ENCODE measurements around the gene SP6.

The SP6 gene

DNA sequence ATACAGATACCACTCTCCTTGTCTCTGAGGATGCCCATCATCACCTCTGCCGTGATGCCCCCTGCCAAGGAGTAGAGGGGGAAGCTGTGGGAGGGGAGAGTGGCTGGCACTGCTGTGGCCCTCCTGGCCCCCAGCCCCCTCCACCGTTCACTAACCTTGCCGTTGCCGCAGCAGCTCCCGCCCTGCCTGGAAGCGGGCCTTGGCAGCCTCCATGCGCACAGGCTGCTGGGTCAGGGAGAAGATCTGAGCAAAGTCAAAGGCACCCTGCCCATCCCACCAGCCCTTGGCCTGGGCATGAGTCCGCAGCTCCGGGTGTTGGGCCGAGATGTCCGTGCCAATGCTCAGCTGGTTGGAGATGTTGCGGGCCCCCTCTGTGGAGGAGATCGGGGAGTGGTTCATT is 12.3 kb downstream of the SP6 start:
- FAIRE-seq (no peak), DNase-seq (ENCODE audit: insufficient read length, low spot score) (no peak)

DNA sequence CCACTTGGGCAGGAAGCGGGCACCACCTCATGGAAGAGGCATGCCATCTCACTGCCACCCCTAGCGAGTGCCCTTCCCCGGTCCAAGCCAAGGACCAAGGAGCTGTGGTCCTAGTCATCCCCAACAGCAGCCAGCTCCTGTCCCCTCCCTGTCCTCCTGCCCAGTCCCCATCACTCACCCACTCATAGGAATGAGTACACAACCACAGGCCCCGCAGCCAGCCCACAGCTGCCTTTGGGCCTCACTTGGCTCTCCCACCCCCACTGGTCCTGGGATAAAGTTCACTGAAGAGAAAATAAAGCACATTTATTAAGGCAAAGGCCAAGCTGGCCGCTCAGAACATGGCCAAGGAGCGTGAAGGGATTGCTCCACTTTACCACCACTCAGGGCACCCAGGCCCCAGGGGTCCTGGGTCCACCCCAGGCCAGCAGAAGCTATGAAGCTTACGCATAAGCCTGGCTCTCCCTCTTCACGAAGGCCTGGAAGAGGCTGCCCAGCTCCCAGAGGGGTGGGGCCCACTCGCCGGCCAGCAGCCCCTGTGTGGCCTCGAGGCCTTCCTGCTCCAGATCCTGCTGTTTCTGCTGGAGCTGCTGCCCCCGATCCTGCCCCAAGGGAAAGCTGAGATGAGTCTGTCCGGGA is 13.4 kb downstream of the SP6 start:
- no peak for DNase-seq (ENCODE audit: insufficient read length, low spot score)
- no peak for FAIRE-seq

DNA sequence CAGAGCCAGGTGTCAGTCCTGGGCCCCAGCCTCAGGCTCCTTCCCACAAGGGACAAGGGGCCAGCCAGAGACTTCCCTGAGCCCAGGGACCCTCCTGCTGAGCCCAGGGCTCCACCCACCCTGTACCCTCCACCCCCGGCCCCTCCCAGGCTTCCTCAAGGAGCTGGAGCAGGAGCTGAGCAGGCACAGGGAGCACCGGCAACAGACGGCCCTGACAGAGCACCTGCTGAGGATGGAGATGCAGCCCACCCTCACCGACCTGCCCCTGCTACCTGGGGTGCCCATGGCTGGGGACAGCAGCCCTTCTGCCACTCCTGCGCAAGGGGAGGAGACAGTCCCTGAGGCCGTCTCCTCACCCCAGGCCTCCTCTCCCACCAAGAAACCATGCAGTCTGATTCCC is 14.4 kb downstream of the SP6 start:
- FAIRE-seq: no peak

DNA sequence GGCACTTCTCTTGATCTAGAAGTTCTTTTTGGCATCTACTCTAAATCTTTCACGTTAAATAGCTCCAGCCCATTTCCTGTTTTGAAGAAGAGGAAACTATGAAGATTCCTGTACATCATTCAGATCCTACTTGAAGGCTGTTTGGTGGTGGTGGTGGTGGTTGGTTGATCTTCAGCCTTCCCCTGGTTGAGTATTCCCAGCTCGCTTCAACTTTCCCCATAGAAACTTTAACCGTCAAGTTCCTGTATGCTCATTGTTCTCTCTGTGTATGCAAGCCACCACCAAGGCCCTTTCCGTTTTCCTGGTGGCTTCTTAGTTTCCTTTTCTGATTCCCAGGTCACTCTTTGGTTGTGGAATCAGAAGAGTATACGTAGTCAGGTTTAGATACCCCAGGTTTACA is 16.2 kb downstream of the SP6 start:
- no peak for DNase-seq (ENCODE audit: insufficient read length, low spot score)
- FAIRE-seq: no peak

More for the DNA sequence above, 14.4 kb downstream of the SP6 start:
- DNase-seq (ENCODE audit: insufficient read length, low spot score): no peak

DNA sequence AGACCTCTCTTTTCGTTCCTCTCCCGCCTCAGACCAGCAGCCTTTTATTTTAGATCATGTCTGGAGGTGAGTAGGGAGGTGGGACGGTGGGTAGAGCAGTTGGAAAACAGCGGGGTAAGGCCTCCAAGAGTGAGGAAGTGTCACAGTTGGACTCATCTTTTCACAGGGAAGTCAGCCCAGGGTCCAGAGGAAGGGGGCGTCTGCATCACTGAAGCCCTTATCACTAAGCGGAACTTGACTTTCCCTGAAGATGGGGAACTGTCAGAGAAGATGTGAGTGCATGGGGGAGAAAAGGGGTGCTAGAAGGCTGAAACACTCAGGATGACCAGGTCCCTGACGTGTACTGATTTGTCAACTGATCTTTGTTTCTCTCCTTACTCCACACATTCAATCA is 19.0 kb downstream of the SP6 start:
- FAIRE-seq (no peak), DNase-seq (ENCODE audit: insufficient read length, low spot score) (no peak)

DNA sequence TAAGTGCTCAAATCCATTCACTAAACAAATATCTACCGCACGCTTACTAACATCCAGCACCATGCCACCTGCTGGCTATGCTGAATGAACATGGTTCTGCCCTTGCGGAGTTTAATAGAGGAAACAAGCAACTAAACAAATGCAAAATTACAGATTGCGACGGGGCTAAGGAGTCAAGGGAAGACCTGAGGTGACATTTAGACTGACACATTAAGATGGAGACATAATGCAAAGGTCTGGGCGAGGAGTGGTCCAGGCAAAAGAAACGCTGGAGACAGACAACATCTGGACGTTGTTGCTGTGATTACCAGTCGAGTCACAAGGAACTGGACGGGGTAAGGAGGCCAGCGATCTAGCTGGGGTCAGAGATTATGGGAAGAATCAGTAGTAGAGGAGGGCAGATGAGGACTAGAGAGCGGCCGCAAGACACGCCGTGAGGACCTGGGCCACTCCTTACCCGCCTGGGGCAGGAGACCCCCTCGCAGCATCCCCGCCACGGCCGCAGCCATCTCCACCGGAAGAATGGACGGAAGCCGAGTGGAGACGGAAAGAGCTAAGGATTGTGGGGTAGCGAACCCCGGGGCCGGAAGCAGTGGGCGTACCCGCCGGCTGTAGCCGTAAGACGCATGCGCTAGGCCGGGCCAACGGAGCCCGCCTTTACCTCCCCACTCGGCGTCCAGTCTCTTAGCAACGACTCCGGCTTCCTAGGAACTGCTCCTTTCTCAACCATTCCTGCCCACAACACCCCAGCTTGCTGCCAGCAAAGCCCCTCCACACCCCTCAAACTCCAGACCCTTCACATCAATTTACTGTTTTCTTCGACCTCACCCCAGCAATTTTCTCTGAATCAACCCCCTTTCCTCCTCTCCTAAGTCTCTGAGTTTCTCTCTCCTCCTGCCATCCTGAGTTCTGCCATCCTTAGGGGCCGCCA is 19.7 kb downstream of the SP6 start, which contains the start of the genes LRRC46 and MRPL10:
Gene LRRC46 (plus strand): TSS at position 668 of the 931 bp plus-strand sequence. CDS start 320 bp downstream, outside the sequence.
Gene MRPL10 (minus strand): TSS at position 539 of the 931 bp plus-strand sequence. CDS start 30 bp downstream, at position 509.
- DNase-seq (ENCODE audit: insufficient read length, low spot score) (peak; percentile 100), FAIRE-seq (peak; percentile 97)

DNA sequence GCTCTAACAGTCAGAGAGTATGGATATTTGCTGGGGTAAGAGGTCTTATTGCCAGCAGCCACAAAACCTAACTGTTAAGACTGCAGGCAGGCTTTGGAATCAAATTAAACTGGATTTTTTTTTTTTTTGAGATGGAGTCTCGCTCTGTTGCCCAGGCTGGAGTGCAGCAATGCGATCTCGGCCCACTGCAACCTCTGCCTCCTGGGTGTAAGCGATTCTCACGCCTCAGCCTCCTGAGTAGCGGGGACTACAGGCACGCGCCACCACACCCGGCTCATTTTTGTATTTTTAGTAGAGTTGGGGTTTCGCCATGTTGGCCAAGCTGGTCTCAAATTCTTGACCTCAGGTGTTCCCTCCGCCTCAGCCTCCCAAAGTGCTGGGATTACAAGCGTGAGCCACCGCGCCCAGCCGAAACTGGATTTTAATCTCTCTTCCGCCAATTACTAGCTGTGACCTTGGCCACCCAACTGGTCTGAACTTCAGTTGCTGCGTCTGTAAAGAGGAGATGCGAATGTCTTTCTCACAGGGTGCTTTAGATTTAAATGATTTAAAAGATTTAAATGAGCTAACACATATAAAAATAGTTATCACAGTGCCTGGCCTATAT is 20.5 kb downstream of the SP6 start:
- FAIRE-seq (no peak), DNase-seq (ENCODE audit: insufficient read length, low spot score) (no peak)

DNA sequence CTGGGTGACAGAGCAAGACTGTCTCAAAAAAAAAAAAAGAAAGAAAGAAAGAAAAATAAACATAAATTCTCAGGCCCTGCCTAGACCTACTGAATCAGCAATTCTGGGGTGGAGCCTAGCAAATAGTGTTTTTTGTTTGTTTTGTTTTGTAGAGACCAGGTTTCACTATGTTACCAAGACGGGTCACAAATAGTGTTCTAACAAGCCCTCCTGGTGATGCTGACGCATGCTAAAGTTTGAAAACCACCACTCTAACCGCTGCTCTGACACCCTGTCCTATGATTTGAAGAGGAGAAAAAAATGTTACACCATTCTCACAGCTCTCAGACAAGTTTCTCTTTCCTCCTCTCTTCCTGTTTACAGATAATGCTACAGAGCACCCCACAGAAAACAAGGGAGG is 21.1 kb downstream of the SP6 start:
- no peak for DNase-seq (ENCODE audit: insufficient read length, low spot score)
- no peak for FAIRE-seq

DNA sequence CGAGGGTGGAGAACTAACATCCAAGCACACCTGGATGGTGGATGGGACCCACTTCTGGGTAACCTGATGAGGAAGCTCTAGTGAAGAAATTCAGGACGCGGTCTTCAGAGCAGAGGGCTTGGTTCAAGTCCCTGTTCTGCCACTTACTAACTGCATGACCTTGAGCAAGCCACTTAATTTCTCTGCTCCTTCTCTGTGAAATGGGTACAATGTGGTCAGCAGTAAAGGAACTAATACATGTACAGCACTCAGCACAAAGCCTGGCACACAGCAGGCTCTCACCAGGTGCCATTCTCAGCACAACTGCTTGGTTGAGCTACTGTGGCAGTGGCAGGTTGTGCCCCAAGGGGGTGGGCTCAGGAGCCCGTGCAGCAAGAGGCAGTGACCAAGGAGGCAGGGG is 27.4 kb downstream of the SP6 start:
- no peak for FAIRE-seq
- no peak for DNase-seq (ENCODE audit: insufficient read length, low spot score)

DNA sequence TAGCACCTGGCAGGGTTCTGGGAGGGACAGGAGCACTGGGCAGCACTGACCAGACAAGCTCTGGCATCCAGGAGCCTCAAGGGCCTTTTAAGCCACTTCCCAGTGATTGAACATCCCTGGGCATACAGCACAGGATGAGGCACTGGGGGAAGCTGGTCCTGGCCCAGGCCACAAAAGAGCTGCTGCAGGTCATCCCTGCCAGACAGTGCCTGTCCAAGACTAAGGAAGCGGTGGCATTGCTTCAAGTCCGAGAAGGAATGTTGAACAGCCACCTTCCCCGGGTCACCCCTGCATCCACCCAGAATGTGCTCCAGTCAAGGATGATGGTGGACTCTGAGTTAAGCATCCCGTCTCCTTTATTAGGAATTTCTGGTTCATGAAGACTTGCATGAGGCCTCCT is 28.2 kb downstream of the SP6 start:
- FAIRE-seq (peak; percentile 70), DNase-seq (ENCODE audit: insufficient read length, low spot score) (no peak)

DNA sequence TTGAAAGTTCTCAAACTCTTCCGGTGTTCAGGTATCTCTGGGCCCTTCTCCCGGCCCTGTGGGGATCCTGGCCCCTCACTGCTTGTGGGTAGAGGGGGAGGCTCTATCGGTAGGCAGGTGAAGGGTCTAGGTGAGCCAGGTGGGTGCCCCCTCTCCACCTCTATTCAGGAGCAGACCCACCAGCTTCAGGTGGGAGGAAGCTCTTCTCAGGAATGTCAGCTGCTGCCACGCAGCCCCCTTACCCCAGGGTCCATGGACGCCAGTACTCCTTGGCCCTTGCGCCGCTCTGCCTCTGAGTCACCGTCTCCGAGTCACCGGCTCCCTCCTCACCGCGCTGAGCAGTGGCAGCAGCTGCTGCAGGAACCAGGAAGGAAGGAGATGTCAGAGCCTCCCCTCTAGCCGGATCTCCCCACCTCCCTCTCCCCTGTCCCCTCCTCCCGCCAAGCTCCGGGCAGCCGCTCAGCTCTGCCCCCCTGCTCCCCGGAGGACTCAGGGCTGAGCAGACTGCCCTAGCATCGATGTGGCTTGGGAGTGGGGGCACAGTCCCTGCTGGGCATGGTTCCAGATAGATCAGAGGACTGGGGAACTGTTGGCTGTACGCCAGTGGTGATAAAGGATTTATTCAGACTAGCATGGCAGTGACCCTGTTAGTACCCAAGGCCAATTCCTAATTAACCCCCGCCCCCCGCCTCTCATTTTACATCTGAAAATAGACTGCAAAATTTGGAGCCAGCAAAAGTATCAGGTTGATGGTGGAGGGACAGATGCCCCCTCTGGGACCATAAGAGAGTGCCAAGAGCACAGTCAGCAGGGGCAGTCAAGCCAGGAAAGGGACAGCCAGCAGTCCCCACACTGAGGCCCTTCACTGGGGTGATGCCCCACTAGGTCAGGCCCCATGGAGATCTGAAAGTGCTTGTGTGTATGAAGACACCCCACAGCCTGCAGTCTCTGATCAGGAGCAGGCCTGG is 29.3 kb downstream of the SP6 start, which contains the start of gene OSBPL7:
Gene OSBPL7 (minus strand): TSS at position 371 of the 968 bp plus-strand sequence. CDS start 1,516 bp downstream, outside the sequence.
- peak; percentile 98 for DNase-seq (ENCODE audit: insufficient read length, low spot score)

DNA sequence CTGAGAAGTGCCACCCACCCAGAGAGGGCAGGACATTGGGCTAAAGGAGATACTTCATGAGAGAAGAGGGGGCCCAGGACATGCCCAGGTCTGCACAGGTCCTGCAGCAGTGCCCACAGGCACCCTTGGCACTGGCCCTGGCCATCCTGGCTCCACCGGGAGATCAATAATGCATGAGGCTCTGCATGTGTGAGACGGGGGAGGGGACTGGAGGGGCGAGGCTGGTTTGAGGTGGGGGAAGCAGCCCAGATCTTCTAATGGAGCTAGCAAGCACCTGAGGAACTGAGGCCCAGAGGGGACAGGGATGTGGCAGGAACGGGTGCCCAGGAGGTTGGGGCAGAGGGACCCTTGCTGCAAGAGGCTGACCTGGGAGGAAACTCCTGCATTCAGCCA is 29.9 kb downstream of the SP6 start:
- DNase-seq (ENCODE audit: insufficient read length, low spot score) (no peak), FAIRE-seq (no peak)

More for the DNA sequence above, 29.3 kb downstream of the SP6 start, which contains the start of gene OSBPL7:
- FAIRE-seq: peak; percentile 99

DNA sequence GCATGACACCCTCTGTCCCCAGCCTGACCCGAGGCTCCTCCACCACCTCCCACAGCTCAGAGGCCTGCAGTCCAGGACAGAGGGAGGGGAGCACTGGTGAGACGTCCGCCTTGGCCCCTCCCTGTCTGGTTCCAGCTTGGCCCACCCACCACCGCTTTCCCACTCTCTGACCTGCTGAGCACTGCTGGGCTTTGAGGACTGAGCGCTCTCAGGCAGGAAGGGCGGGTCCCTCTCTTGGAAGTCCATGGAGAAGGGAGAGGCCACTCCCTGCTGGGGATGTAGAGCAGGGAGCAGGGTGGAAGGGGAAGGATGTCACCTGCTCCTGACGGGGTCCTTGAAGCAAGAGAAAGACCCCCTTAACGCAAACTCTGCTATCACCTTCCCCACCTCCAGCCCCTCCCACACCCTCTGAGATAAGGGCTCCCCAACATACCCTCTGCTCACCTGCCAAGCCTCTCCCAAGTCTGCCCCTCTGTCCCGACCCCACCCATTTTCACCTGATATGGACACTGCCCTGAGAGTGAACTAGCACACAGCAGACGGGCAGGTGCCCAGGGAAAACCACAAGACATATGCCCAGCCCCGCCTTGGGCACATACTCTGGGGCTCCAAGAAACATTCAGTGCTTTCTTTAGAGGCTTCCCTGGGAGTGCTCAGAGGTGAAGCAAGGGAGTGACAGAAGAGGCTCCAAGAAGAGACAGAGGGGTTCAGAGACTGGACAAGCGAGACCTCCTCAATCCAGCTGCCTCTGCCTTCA is 30.8 kb downstream of the SP6 start:
- DNase-seq (ENCODE audit: insufficient read length, low spot score): no peak
- FAIRE-seq: peak; percentile 44

DNA sequence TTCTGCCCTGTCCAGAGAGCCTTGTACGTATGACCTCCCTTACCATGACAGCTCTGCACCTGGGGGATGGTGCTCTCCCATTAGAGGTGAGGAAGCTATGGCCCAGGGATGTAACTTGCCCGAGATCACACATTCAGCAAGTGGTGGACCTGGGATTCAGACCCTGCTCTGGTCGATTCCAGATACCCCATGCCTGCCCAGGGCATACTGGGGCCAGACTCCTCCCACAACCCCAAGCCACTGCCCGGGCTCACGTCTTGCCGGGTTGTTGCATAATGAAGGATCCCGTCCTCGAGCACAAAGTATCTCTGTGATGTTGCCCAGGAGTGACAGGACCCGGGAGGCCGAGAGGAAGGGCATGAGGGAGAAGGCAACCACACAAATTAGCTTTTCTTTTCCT is 31.5 kb downstream of the SP6 start:
- DNase-seq (ENCODE audit: insufficient read length, low spot score) (no peak), FAIRE-seq (no peak)

DNA sequence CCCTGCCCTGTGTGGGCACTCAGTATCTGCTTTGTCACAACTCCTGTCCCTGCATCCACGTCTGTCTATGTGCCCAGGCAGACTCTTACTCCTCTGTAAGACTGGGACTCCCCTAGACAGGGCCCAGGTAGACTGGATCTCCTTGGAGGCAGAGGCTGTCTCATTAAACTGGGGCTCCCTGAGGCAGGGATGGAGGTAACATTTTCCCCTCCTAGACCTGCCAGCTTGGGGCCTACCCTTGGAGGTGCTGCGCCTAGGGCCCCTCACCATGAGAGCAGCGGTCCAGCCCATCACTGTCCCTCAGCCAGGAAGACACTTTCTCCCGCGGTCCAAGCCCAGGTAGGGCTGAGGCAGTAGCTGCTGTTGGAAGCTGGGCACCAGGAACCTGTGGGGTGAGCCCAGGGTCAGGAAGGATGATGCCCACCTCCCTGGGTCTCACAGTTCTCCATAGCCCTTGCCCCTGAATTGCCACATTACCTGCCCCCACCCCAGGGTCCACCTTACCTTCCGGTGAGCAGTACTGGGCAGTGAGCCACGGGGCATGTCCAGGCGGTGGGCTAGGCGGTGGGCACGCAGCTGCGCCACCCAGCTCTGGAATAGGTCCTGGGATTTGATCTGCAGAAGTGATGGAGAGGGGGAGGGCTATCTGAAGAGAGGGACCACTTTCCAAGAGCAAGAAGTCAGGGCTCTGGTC is 32.8 kb downstream of the SP6 start:
- no peak for FAIRE-seq

DNA sequence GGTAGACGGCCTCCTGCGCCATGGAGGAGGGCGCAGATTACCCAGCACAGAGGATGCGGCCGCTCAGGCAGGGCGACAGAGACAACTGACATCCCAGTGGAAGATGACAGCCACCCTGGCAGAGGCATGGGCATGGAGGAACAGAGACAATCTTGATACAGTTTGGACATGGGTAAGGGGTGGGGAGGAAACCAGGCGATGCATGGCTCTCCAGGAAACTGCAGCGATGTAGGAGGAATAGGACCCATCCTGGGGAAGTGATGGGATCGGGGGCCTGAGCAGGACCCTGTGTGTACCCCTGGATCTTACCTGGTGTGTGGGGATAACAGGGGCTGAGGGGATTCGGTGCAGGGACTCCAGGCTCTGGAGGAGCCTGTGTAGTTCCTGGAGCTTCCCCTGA is 34.0 kb downstream of the SP6 start:
- FAIRE-seq (no peak), DNase-seq (ENCODE audit: insufficient read length, low spot score) (no peak)

More for the DNA sequence above, 32.8 kb downstream of the SP6 start:
- DNase-seq (ENCODE audit: insufficient read length, low spot score): no peak

DNA sequence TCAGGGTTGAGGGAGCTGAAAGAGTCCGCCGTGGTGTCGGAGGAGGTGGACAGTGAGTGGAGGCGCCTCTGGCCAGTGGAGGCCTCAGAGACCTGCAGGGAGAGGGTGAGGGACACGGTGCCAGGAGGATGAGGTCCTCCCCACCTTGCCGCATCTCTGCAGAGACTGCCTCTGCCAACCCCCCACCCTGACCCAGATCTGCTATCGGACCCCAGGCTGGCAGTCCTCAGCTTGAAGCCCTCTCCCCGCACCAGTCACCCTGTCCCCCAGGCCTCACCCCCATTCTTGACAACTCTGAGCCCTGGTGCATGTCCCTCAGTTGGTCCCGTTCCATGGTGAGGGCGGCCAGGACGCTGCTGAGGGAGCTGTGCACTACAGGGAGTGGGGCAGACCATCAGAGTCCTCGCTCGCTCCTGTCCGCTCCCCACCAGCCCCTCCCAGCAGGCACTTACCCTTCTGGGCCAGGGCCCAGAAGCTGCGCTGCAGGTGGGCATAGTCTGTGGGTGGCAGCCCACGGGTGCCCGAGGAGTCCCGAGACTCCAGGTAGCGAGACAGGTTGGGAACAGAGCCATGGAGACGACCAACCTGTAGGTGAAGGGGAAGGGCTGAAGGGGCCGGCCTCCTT is 34.7 kb downstream of the SP6 start:
- FAIRE-seq (peak; percentile 44), DNase-seq (ENCODE audit: insufficient read length, low spot score) (no peak)

Data from HTR-8/SVneo (cell line).